Measurements from ENCODE around the gene MBTPS1. TPM values are rescaled to one million over a fixed set of nuclear protein-coding genes. Genes with fewer than 3 reads are reported as not detected.
A peak's percentile ranks its signal among the peaks of the same experiment; 100 is the strongest.

The MBTPS1 gene
- total RNA-seq, 1 donor from 2014 or later: 143 TPM

DNA sequence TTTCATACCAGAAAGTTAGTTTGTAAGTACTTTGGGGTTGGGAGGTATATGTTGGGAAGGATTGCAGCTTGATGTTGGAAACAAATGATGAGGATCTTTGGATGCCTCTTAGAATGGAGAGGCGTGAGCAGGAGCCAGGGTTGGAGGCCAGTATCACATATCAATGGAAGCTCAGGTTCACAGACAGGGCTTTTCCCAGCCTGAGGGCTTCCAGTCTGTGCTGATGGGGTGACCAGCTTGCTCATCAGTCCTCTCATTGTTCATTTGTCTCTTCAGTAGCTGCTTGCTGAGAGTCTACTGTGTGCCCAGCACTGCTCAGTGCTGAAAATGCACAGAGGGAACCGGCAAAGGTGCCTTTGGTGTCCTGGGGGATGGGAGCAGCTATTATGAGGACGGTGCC, 34.2 kb upstream of the MBTPS1 start:
- Mint-ChIP-seq H3K27me3 (ENCODE audit: low read depth) (peaks cover 10% of the 10 kb centered on the region), H3K36me3 (no peaks in the 10 kb centered on the region), H3K4me3 (no peak overlapping the region), H3K27ac (no peak overlapping the region), H3K4me1 (peaks cover 10% of the 10 kb centered on the region), H3K9me3 (no peaks in the 10 kb centered on the region)
- no peak for DNase-seq (ENCODE audit: low spot score in 2 of 2, unreplicated experiment in 2 of 2)
- TF ChIP-seq, protein P1, sequence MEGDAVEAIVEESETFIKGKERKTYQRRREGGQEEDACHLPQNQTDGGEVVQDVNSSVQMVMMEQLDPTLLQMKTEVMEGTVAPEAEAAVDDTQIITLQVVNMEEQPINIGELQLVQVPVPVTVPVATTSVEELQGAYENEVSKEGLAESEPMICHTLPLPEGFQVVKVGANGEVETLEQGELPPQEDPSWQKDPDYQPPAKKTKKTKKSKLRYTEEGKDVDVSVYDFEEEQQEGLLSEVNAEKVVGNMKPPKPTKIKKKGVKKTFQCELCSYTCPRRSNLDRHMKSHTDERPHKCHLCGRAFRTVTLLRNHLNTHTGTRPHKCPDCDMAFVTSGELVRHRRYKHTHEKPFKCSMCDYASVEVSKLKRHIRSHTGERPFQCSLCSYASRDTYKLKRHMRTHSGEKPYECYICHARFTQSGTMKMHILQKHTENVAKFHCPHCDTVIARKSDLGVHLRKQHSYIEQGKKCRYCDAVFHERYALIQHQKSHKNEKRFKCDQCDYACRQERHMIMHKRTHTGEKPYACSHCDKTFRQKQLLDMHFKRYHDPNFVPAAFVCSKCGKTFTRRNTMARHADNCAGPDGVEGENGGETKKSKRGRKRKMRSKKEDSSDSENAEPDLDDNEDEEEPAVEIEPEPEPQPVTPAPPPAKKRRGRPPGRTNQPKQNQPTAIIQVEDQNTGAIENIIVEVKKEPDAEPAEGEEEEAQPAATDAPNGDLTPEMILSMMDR (IDR thresholded peaks at IDR 0.05; ENCODE audit: unreplicated experiment): no peak

DNA sequence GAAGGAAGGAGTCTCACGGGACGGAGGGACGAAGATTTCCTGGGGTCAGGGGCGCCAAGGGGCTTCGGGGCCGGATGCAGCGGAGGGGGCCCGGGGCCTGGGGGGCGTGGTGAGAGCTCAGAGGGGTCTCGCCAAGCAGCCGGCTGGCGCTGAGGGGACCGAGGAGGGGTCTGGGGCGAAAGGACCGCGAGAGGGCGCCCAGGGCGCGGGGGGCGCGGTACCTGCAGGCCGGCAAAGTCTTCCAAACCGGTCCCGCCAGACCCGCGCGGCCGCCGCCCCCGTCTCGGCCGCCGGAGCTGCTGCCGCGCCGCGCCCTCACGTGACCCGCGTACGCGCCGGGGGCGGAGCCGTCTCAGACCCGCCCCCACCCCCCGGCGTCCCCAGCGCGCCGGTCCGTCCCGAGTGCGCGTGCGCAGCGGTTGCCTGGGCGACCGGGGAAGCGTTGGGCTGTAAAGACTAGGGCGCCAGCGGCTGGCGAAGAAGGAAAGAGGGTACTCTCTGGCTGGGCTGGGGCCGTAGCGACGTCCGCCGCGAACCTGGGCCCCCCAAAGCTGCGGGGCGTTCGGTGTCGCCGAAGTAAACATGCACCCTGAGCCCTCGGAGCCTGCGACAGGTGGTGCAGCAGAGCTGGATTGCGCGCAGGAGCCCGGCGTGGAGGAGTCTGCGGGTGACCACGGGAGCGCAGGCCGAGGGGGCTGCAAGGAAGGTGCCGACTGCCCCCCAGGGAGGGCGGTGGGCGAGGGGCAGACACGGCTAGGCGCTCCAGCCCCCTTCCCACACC, 28.3 kb upstream of the MBTPS1 start, which contains the start of the genes DNAAF1 and HSDL1:
Gene DNAAF1 (plus strand): TSS at position 450 of the 781 bp plus-strand sequence. CDS start 133 bp downstream, at position 583.
Gene HSDL1 (minus strand): TSS at position 319 of the 781 bp plus-strand sequence. CDS start 13,856 bp downstream, outside the sequence.
- H3K4me3 Mint-ChIP-seq: peak within 1 kb of the TSS; percentile 97
- peak; percentile 94 to 99 for DNase-seq (ENCODE audit: low spot score in 2 of 2, unreplicated experiment in 2 of 2)
- TF ChIP-seq, protein P1 (IDR thresholded peaks at IDR 0.05; ENCODE audit: unreplicated experiment): no peak
- peaks cover 6% of the 10 kb centered on the region for H3K9me3 Mint-ChIP-seq
- peaks cover 6% of the 10 kb centered on the region for H3K4me1 Mint-ChIP-seq
- peak within 1 kb of the TSS; percentile 96 for H3K27ac Mint-ChIP-seq
- peaks cover 11% of the 10 kb centered on the region for H3K27me3 Mint-ChIP-seq (ENCODE audit: low read depth)
- peaks cover 7% of the 10 kb centered on the region for H3K36me3 Mint-ChIP-seq

DNA sequence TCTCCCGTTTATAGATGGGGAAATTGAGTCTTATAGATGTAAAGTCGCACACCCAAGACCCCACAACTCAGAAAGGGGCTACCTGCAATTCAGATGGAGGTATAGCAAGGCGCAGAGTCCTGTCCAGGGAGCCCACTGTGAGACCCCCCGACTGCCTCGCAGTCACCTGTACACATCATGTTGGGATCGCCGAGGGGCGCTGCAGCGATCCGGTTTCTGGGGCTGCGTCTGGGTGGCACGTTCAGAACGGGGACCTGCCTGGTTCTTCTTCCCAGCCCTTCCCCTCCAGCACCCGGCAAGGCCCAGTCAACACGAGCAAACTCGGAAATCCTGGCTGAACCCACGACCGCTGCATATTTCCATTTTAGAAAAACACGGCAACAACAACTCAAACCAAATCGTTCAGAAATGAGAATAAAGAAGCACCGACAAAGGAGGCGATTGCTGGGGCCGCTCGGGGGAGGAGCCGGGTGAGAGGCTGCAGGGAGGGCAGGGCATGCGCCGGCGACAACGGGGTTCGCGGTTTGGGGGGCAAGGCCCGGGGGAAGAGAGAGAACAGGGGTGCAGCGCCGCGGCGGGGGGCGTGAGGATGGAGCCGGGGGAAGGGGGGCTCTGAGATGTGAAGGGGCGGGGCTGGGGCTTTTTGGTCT, 27.6 kb upstream of the MBTPS1 start:
- Mint-ChIP-seq H3K36me3 (peaks cover 7% of the 10 kb centered on the region), H3K4me3 (peak overlapping the region; percentile 97), H3K4me1 (peaks cover 11% of the 10 kb centered on the region), H3K27me3 (ENCODE audit: low read depth) (peaks cover 9% of the 10 kb centered on the region), H3K27ac (peak overlapping the region; percentile 96), H3K9me3 (peaks cover 6% of the 10 kb centered on the region)
- TF ChIP-seq, protein P1 (IDR thresholded peaks at IDR 0.05; ENCODE audit: unreplicated experiment): no peak
- DNase-seq (ENCODE audit: low spot score in 2 of 2, unreplicated experiment in 2 of 2): peak; percentile 32 to 50

DNA sequence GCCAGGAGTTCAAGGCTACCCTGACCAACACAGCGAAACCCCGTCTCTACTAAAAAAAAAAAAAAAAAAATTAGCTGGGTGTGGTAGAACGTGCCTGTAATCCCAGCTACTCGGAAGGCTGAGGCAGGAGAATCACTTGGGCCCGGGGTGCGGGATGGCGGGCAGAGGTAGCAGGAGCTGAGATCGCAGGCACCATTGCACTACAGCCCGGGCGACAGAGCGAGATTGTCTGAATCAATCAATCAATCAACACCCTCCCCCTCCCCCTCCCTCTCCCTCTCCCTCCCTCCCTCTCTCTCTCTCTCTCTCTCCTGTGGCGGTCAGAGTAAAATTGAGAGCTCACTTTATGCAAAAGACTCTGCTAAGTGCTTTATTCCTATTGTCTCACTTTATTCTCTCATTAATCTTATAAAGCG, 27.1 kb upstream of the MBTPS1 start:
- H3K4me1 Mint-ChIP-seq: peaks cover 17% of the 10 kb centered on the region
- peaks cover 7% of the 10 kb centered on the region for H3K36me3 Mint-ChIP-seq
- H3K4me3 Mint-ChIP-seq: peak overlapping the region; percentile 97
- TF ChIP-seq, protein P1 (IDR thresholded peaks at IDR 0.05; ENCODE audit: unreplicated experiment): no peak
- H3K27ac Mint-ChIP-seq: peak overlapping the region; percentile 96
- H3K9me3 Mint-ChIP-seq: peaks cover 6% of the 10 kb centered on the region
- peaks cover 9% of the 10 kb centered on the region for H3K27me3 Mint-ChIP-seq (ENCODE audit: low read depth)
- DNase-seq (ENCODE audit: low spot score in 2 of 2, unreplicated experiment in 2 of 2): no peak

DNA sequence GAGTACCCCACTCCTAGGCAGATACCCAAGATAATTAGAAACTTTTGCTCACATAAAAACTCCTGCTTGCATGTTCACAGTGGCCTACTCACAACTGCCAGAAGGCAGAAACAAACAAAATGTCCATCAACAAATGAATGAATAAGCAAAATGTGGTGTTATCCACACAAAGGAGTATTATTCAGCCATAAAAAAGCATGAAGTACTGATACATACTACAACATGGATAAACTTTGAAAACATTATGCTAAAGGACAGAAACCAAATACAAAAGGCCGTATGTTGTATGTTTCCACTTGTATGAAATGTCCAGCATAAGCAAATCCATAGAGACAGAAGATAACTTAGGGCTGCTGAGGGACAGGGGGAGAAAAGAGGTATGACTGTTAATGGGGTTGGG, 26.3 kb upstream of the MBTPS1 start:
- H3K27ac Mint-ChIP-seq: no peak overlapping the region
- peaks cover 22% of the 10 kb centered on the region for H3K4me1 Mint-ChIP-seq
- H3K9me3 Mint-ChIP-seq: peaks cover 6% of the 10 kb centered on the region
- peaks cover 9% of the 10 kb centered on the region for H3K27me3 Mint-ChIP-seq (ENCODE audit: low read depth)
- no peak for DNase-seq (ENCODE audit: low spot score in 2 of 2, unreplicated experiment in 2 of 2)
- H3K4me3 Mint-ChIP-seq: peak overlapping the region; percentile 97
- TF ChIP-seq, protein P1 (IDR thresholded peaks at IDR 0.05; ENCODE audit: unreplicated experiment): no peak
- H3K36me3 Mint-ChIP-seq: peaks cover 7% of the 10 kb centered on the region

Data from mesothelial cell of epicardium (in vitro differentiated cells).